Measurements from ENCODE around the gene CCDC14. TPM values are rescaled to one million over a fixed set of nuclear protein-coding genes. Genes with fewer than 3 reads are reported as not detected.
"Not testable (repeated sequence)": the region's sequence is repeated elsewhere in the genome, so short reads cannot be mapped to it uniquely, and the experiment has no call there.

CCDC14 gene, protein sequence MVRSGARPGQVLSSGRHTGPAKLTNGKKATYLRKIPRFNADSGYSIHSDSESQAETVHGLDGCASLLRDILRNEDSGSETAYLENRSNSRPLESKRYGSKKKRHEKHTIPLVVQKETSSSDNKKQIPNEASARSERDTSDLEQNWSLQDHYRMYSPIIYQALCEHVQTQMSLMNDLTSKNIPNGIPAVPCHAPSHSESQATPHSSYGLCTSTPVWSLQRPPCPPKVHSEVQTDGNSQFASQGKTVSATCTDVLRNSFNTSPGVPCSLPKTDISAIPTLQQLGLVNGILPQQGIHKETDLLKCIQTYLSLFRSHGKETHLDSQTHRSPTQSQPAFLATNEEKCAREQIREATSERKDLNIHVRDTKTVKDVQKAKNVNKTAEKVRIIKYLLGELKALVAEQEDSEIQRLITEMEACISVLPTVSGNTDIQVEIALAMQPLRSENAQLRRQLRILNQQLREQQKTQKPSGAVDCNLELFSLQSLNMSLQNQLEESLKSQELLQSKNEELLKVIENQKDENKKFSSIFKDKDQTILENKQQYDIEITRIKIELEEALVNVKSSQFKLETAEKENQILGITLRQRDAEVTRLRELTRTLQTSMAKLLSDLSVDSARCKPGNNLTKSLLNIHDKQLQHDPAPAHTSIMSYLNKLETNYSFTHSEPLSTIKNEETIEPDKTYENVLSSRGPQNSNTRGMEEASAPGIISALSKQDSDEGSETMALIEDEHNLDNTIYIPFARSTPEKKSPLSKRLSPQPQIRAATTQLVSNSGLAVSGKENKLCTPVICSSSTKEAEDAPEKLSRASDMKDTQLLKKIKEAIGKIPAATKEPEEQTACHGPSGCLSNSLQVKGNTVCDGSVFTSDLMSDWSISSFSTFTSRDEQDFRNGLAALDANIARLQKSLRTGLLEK
- 100 to 1,000 TPM; 119 to 153 (median 139) TPM for polyA plus RNA-seq (ENCODE audit: insufficient read length in 4 of 4)

GRCh38 chr3:123960781-123961507 lies at the start of gene CCDC14:
TSS of gene CCDC14 (minus strand) at chr3:123961229. CDS start at chr3:123961173, 56 bp downstream.
- DNase-seq (ENCODE audit: low read depth in 4 of 4, low spot score in 3 of 4): peak; percentile 89 to 94 (median 91)

DNA sequence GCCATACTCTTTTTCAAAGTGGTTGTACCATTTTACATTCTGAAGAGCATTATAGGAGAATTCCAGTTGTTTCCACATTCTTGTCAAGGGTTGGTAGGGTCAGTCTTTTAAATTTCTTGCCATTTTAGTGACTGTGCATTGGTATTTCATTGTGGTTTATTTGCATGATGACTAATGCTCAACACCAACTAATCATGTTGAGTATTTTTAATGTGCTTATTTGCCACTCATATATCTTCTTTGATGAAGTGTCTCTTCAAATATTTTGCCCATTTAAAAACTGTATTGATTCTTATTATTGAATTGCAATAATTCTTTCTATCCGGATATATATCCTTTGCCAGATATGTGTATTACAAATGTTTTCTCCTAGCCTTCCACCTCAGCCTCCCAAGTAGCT lies 47.3 kb upstream of the CCDC14 start:
- not testable (repeated sequence) for DNase-seq (ENCODE audit: low read depth in 4 of 4, low spot score in 3 of 4)

- DNase-seq (ENCODE audit: low read depth in 4 of 4, low spot score in 3 of 4): no peak
Measured at GRCh38 chr3:124007186-124007585, 46.2 kb upstream of the CCDC14 start.

DNA sequence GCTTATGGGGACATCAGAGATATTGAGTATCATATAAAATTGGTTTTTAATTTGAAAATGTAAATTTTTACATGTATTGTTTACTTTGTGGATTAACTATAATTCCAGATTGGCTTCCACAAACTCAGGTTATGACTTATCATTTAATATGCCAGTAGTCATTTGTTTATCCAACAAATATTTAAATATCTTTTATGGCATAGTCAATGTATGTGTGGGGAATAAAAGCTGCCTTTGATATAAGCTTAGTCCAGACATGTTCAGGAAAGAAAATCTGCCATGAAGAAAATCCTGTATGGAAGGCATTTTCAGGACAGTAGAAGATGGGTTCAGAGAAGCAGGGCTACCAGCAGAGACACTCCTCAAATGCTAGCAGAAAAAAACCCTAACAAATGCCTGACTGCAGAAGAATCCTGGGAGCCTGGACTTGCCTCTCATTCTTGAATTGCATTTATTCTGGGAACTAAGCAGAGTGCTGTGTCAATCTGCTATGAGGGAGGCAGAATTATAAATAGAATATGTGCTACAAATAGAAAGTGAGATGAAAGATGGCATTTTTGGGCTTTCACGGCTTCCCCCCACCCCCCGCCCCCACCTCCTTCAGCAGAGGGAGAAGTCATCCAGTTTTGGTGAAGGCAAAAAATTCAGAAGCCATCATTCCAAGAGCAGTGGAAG lies 41.5 kb upstream of the CCDC14 start:
- DNase-seq (ENCODE audit: low read depth in 4 of 4, low spot score in 3 of 4): not testable (repeated sequence)

- not testable (repeated sequence) for DNase-seq (ENCODE audit: low read depth in 4 of 4, low spot score in 3 of 4)
Measured at GRCh38 chr3:124001366-124001765, 40.3 kb upstream of the CCDC14 start.

DNA sequence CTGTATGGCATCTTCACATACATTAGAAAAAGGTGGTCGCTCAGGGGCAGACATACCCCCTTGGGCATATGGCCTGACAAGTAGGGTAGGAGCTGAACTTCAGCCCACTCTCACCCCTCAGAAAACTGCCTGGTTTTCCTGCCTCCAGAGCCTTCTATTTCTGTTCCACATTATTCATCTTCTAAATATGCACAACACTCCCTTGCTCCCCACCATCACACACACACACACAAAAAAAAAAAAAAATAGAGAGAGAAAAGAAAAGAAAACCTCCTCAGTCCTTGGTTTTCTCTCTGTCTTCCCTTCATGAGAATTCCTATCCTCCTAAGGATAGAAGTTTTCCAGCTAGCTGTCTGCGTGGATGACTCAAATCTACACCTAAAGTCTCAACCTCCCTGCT lies 36.5 kb upstream of the CCDC14 start:
- DNase-seq (ENCODE audit: low read depth in 4 of 4, low spot score in 3 of 4): no peak

- no peak for DNase-seq (ENCODE audit: low read depth in 4 of 4, low spot score in 3 of 4)
Measured at GRCh38 chr3:123993818-123994217, 32.8 kb upstream of the CCDC14 start.

GRCh38 chr3:123991730-123992588 lies 30.9 kb upstream of the CCDC14 start, which contains the start of gene ROPN1:
TSS of gene ROPN1 (minus strand) at chr3:123992124. CDS start at chr3:123980481, 11,643 bp downstream.
- DNase-seq (ENCODE audit: low read depth in 4 of 4, low spot score in 3 of 4): not testable (repeated sequence)

DNA sequence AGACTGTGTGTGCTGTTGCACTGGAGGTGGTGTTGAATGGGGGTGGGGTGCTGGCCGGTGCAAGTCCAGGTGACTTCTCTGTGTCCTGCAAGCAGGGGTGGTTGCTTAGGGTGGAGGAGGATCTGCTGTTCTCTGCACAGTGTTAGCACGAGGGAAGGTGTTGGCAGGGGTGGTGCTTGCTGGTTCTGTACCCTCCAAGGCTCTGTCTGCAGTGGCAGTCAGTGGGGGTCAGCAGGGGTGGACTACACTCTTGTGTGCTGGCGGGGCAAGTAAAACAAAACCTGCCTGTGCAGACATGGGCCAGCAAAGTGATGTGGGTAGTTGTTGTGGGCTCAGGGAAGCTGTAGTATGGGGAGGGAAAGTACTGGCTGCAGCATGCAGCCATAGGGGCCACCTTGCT lies 25.4 kb upstream of the CCDC14 start:
- DNase-seq (ENCODE audit: low read depth in 4 of 4, low spot score in 3 of 4): no peak

DNA sequence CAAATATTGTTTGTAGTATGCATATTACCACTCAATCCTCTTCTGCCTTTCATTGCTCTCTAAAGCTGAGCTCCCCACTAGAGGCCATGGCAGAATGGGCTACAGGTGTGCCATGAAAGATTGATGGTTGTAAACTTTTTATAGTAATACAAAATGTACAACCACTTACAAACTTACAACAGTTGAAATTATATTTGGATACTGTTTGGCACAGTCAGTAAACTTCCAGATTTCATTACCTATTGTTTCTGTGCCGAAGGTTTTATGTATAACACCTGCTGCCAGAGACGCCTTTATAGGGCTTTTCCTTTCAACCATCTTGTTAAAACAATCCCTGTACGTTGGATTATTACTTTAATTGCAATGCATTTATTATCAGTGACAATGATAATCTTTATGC lies 23.9 kb upstream of the CCDC14 start:
- DNase-seq (ENCODE audit: low read depth in 4 of 4, low spot score in 3 of 4): no peak

- no peak for DNase-seq (ENCODE audit: low read depth in 4 of 4, low spot score in 3 of 4)
Measured at GRCh38 chr3:123984350-123984749, 23.3 kb upstream of the CCDC14 start.

GRCh38 chr3:123981317-123981716 lies 20.3 kb upstream of the CCDC14 start:
- not testable (repeated sequence) for DNase-seq (ENCODE audit: low read depth in 4 of 4, low spot score in 3 of 4)

- DNase-seq (ENCODE audit: low read depth in 4 of 4, low spot score in 3 of 4): no peak
Measured at GRCh38 chr3:123980539-123980938, 19.5 kb upstream of the CCDC14 start.

DNA sequence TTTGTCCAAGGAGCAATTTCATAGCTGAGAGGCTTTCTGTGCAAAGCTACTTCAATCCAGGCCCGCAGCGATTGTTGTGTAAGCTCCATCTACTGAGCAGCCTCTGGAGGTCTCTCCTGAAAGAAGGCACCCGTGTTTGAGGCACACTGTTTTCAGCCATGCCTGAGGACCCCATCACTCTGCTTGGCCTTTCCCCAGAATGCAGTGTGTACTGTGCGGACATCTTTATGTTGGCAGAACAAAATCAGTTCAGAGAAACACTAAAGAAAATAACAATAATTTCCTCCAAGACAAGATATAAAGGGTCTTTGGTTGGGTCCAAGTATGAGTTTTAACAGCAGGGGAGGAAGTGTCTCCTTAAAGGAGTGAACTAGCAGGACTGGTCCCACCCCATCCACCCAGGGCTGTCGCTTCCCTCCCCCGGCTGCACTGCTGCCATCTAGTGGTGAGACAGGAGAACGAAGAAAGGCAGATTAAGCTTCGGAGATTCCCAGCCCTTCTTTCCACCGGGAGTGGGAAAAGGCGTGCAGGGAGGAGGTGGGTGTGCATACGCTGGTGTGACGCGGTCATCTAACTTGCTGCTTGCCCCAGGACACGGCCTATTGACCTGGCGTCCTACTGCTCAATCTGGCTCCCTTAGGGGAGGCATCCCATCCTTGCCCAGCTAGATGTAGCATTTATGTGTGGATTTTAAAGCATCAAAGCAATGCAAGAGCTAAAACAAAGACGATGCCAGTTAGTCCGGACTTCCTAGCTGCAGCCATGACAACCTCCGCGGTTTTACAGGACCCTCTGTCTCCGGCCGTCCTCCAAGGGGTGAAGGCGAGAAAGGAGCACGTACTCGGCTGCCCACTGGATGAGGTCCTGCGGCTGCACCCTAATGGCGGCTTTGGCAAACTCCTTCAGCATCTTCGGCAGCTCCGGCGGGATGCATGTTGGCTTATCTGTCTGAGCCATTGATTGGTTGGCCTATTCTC lies 18.8 kb upstream of the CCDC14 start:
- DNase-seq (ENCODE audit: low read depth in 4 of 4, low spot score in 3 of 4): peak in 1 of 4 donors; percentile 28

- not testable (repeated sequence) for DNase-seq (ENCODE audit: low read depth in 4 of 4, low spot score in 3 of 4)
Measured at GRCh38 chr3:123976904-123977303, 15.9 kb upstream of the CCDC14 start.

- DNase-seq (ENCODE audit: low read depth in 4 of 4, low spot score in 3 of 4): not testable (repeated sequence)
Measured at GRCh38 chr3:123976181-123976898, 15.3 kb upstream of the CCDC14 start.

DNA sequence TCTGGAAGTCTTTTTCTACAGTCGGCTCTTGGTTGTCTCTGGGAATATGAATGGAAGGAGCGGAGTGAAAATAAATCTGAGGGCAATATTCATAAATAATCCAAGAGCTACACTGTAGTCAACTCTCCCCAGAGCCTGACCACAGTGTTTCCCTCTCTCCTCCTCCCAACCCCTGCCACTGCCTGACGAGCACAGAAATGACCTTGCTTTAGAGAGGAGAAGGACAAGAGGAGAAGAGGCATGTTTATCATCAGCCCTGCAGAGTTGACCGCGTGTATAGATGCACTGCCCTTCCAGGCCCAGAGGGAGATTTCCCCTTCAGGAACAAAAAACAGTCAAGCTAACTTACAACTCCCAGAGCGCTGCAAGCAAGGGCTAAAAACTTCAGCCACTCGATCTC lies 14.0 kb upstream of the CCDC14 start:
- DNase-seq (ENCODE audit: low read depth in 4 of 4, low spot score in 3 of 4): not testable (repeated sequence)

All from right renal pelvis (tissue), 4 donors.